GM13977 (cell line): ENCODE results near the gene CCBE1.

ENCODE experiments used
- DNase-seq: peaks from one replicate; pipeline ENCODE4 v3.0.0; 2012; ENCODE audit warnings: low spot score
- in situ Hi-C: fragments of 300-500 bp; cut with MboI; formaldehyde crosslinking; loops from one replicate; pipeline ENCODE4 v1.12.0; 2022; ENCODE audit warnings: low sequenced_read_pairs, low pct_unique_long_range_greater_than_20kb, mixed read lengths, inconsistent platforms; ENCODE audit not compliant: unreplicated experiment
- TF ChIP-seq, protein P1 (sequence below): IDR thresholded peaks from 2 replicates; pipeline ENCODE4 v1.5.1; 2012; ENCODE audit warnings: mild to moderate bottlenecking, control low read depth; ENCODE audit not compliant: insufficient read depth; ENCODE audit errors: extremely low read depth, missing control alignments

Gene CCBE1

GRCh38 chr18:59633317-59633716 lies 63.9 kb downstream of the CCBE1 start:
- no peak for DNase-seq

DNA sequence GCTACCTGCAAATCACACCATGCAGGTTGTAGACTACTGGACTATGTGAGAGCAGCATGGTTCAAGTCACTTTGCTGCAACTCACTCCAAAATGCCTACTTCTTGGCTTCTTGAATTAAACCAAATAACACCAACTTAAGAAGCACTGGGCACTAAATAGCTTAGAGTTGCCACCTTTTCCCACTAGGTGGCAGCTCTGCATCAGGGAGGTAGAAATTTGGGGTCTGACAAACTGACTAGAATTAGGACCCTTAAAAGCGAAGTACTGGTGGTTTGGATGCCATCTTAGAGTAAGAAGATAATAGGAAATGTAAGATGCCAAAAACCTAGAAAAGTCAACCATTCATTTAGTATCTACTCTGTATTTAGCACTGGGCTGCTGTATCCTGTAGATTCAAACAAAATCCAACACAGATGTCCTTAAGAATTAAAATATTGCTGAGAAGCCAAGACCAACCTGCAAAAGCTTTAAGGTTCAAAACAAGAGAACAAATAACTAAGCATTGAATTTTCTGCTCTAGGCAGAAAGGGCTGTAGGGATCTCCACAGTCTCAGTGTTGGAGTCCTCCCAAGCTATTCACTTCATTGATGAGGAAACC lies 65.5 kb downstream of the CCBE1 start:
- DNase-seq: peak; percentile 25
- in situ Hi-C loops: no loop called here
- TF ChIP-seq, protein P1, sequence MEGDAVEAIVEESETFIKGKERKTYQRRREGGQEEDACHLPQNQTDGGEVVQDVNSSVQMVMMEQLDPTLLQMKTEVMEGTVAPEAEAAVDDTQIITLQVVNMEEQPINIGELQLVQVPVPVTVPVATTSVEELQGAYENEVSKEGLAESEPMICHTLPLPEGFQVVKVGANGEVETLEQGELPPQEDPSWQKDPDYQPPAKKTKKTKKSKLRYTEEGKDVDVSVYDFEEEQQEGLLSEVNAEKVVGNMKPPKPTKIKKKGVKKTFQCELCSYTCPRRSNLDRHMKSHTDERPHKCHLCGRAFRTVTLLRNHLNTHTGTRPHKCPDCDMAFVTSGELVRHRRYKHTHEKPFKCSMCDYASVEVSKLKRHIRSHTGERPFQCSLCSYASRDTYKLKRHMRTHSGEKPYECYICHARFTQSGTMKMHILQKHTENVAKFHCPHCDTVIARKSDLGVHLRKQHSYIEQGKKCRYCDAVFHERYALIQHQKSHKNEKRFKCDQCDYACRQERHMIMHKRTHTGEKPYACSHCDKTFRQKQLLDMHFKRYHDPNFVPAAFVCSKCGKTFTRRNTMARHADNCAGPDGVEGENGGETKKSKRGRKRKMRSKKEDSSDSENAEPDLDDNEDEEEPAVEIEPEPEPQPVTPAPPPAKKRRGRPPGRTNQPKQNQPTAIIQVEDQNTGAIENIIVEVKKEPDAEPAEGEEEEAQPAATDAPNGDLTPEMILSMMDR: peak; percentile 70

More at GRCh38 chr18:59633317-59633716, 63.9 kb downstream of the CCBE1 start:
- TF ChIP-seq, protein P1: no peak
- in situ Hi-C loops: no loop called here

GRCh38 chr18:59629894-59630293 lies 67.3 kb downstream of the CCBE1 start:
- no peak for DNase-seq
- in situ Hi-C loops: no loop called here
- TF ChIP-seq, protein P1: no peak

- no peak for DNase-seq
- in situ Hi-C loops: no loop called here
- TF ChIP-seq, protein P1: no peak
These were observed 68.2 kb downstream of the CCBE1 start for GRCh38 chr18:59628995-59629394.

- TF ChIP-seq, protein P1: no peak
- DNase-seq: no peak
- in situ Hi-C loops: no loop called here
These were observed 69.8 kb downstream of the CCBE1 start for GRCh38 chr18:59627414-59627813.

DNA sequence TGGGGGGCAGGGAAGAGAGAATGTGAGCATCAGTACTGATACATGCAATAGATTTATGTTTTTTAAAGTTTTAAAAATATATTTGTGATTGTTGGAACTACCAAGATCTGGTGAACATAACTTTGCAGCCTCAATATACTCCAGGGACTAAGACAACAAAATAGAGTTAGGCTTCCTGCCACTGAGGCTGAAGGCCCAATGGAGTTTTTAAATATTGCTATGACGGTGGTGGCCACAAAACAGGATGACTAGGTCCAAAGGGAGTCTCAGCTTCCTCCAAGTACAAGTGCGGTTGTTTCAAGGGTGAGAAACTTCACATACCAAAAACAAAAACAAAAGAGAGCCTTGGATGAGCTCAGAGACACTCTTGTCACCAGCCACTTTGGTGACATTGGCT lies 72.9 kb downstream of the CCBE1 start:
- TF ChIP-seq, protein P1: no peak
- no peak for DNase-seq
- in situ Hi-C loops: no loop called here
